SHP77 (cell line): ENCODE measurements around the gene ADAT3.

Experiments
- DNase-seq, 2 experiments: peaks; one replicate each; lab custom pipeline; 2025; lab: John Stamatoyannopoulos, UW

The ADAT3 gene

GRCh38 chr19:1938071-1938470 is 32.9 kb downstream of the ADAT3 start:
- no peak for DNase-seq

- DNase-seq = no peak
These were observed 36.2 kb downstream of the ADAT3 start, which contains the start of gene CSNK1G2 for GRCh38 chr19:1941146-1942077. Gene CSNK1G2 (plus strand): TSS chr19:1941172. CDS start chr19:1969773, 28,601 bp downstream.

GRCh38 chr19:1942078-1942933 is 37.1 kb downstream of the ADAT3 start:
- DNase-seq = peak; percentile 36 to 78

- no peak for DNase-seq
These were observed 37.8 kb downstream of the ADAT3 start for GRCh38 chr19:1942934-1943555.

GRCh38 chr19:1943661-1944087 is 38.5 kb downstream of the ADAT3 start:
- DNase-seq = no peak

GRCh38 chr19:1944088-1944915 is 39.1 kb downstream of the ADAT3 start:
- DNase-seq = no peak

- no peak for DNase-seq
These were observed 39.8 kb downstream of the ADAT3 start for GRCh38 chr19:1944916-1945561.

GRCh38 chr19:1945899-1946298 is 40.7 kb downstream of the ADAT3 start:
- peak; percentile 70 to 71 for DNase-seq

- no peak for DNase-seq
These were observed 42.5 kb downstream of the ADAT3 start for GRCh38 chr19:1947651-1948209.

GRCh38 chr19:1949304-1950101 is 44.3 kb downstream of the ADAT3 start:
- DNase-seq = no peak

GRCh38 chr19:1950640-1951039 is 45.4 kb downstream of the ADAT3 start:
- no peak for DNase-seq

- no peak for DNase-seq
These were observed 47.4 kb downstream of the ADAT3 start for GRCh38 chr19:1952635-1953034.

GRCh38 chr19:1953037-1953436 is 47.8 kb downstream of the ADAT3 start:
- no peak for DNase-seq

- no peak for DNase-seq
These were observed 48.4 kb downstream of the ADAT3 start for GRCh38 chr19:1953441-1954094.

GRCh38 chr19:1954532-1954933 is 49.3 kb downstream of the ADAT3 start:
- DNase-seq = no peak

- no peak for DNase-seq
These were observed 50.2 kb downstream of the ADAT3 start for GRCh38 chr19:1955171-1956121.

- DNase-seq = no peak
These were observed 50.9 kb downstream of the ADAT3 start for GRCh38 chr19:1956122-1956494.
